ENCODE measurements around the gene ZMIZ2. TPM values are rescaled to one million over a fixed set of nuclear protein-coding genes. Genes with fewer than 3 reads are reported as not detected.

Gene ZMIZ2
- total and polyA plus RNA-seq, 2 of the 8 experiments (the other 6 are each of a cell fraction or from before 2014, with no cell fraction given): 24.4 to 66.4 TPM

- Histone ChIP-seq H2BK20ac (ENCODE audit: low read length) (no peak overlapping the region), H3K9me3 (ENCODE audit: insufficient read depth in 2 of 2, low read depth in 1 of 2, low read length in 1 of 2) (no peaks in the 10 kb centered on the region), H3K79me2 (ENCODE audit: control insufficient read depth in 1 of 2, insufficient read depth in 2 of 2, low read length in 2 of 2) (no peaks in the 10 kb centered on the region), H3K36me3 (ENCODE audit: control insufficient read depth in 2 of 4, insufficient read depth in 4 of 4, low read length in 3 of 4) (peaks cover 0 to 13% (median 0%) of the 10 kb centered on the region in 4 experiments; a peak in 1 of 8 replicates), H2BK5ac (ENCODE audit: low read depth, low read length) (no peak overlapping the region), H2BK120ac (replicated peaks; ENCODE audit: low read depth, low read length) (no peak overlapping the region), H4K8ac (ENCODE audit: extremely low read depth, insufficient read depth, low read length) (no peak overlapping the region), H3K23me2 (ENCODE audit: low read depth, low read length) (no peaks in the 10 kb centered on the region), H3K14ac (ENCODE audit: insufficient read length) (no peak overlapping the region), H2BK12ac (ENCODE audit: low read depth, low read length) (no peak overlapping the region), H3K9ac (replicated peaks in 1 of 4; ENCODE audit: extremely low read depth in 1 of 4, low read depth in 3 of 4, low read length in 3 of 4) (no peak overlapping the region), H2AK5ac (ENCODE audit: low read depth, low read length) (no peak overlapping the region), H3K23ac (ENCODE audit: insufficient read length) (no peak overlapping the region), H4K91ac (replicated peaks; ENCODE audit: insufficient read length, low read length) (no peak overlapping the region), H2AFZ (ENCODE audit: low read length) (no peak overlapping the region), H4K20me1 (replicated peaks in 1 of 2; ENCODE audit: control insufficient read depth in 1 of 2, insufficient read depth in 2 of 2, low read length in 2 of 2) (no peaks in the 10 kb centered on the region), H3K27ac (ENCODE audit: low read depth, low read length) (no peak overlapping the region), H3K79me1 (ENCODE audit: low read depth, low read length) (no peaks in the 10 kb centered on the region), H3K4me1 (replicated peaks in 1 of 4; ENCODE audit: control insufficient read depth in 3 of 4, insufficient read depth in 4 of 4, low read length in 3 of 4) (no peaks in the 10 kb centered on the region), H3K4ac (replicated peaks; ENCODE audit: insufficient read length, low read depth, low read length) (no peak overlapping the region), H2BK15ac (ENCODE audit: low read length) (no peak overlapping the region), H3K4me3 (ENCODE audit: extremely low read depth in 1 of 4, insufficient read depth in 2 of 4, low read depth in 3 of 4, low read length in 4 of 4) (no peak overlapping the region), H3K4me2 (ENCODE audit: insufficient read depth in 1 of 2, low read depth in 2 of 2, low read length in 2 of 2) (no peak overlapping the region), H3K27me3 (replicated peaks in 1 of 4; ENCODE audit: control insufficient read depth in 3 of 4, extremely low read depth in 1 of 4, insufficient read depth in 3 of 4, low read length in 3 of 4) (no peaks in the 10 kb centered on the region), H4K5ac (ENCODE audit: insufficient read length, low read depth, low read length) (no peak overlapping the region), H3K56ac (replicated peaks; ENCODE audit: insufficient read length, low read depth, low read length) (no peak overlapping the region), H3K18ac (ENCODE audit: extremely low read depth, low read length) (no peak overlapping the region)
- WGBS, 2 experiments (ENCODE audit: extremely low coverage in 1 of 2, insufficient coverage in 1 of 2, insufficient read length in 1 of 2, insufficient replicate concordance in 2 of 2, low coverage in 1 of 2, low lambda C conversion rate in 2 of 2, missing lambda C conversion rate in 1 of 2): 84% methylated on average over 4 of the region's 4 CpGs; no CpG with 5 or more reads in 1 of the 2 experiments
- FAIRE-seq (no peak), DNase-seq (ENCODE audit: low read depth in 1 of 2, low spot score in 2 of 2) (no peak)
- TF ChIP-seq JUN (IDR thresholded peaks at IDR 0.05; ENCODE audit: low read depth, low read length) (no peak), SIRT6 (IDR thresholded peaks at IDR 0.05; ENCODE audit: low read length) (no peak), MAX (IDR thresholded peaks at IDR 0.05) (no peak), SIN3A (conservative IDR thresholded peaks at IDR 0.05 in 1 of 2, IDR thresholded peaks at IDR 0.05 in 1 of 2; ENCODE audit: low read depth in 1 of 2, low read length in 2 of 2) (no peak)
- POLR2A ChIA-PET (ENCODE audit: partially characterized antibody): interaction anchor here (0.7 to 3.6 kb wide), 9 partner anchors 8 to 192 kb away, joined by 3 to 27 read pairs (median 5); partner anchors contain the start of gene H2AZ2
- CTCF ChIA-PET (ENCODE audit: partially characterized antibody): interaction anchor here (1.2 to 1.3 kb wide), 2 partner anchors 10 to 16 kb away, joined by 5 to 6 read pairs; no protein-coding TSS in a partner anchor
Observed at GRCh38 chr7:44808914-44809393, 60.3 kb downstream of the ZMIZ2 start.

Data from H1 (cell line).